ENCODE measurements around the gene SIRT2.
"Not testable (repeated sequence)": the region's sequence is repeated elsewhere in the genome, so short reads cannot be mapped to it uniquely, and the experiment has no call there.

DNA sequence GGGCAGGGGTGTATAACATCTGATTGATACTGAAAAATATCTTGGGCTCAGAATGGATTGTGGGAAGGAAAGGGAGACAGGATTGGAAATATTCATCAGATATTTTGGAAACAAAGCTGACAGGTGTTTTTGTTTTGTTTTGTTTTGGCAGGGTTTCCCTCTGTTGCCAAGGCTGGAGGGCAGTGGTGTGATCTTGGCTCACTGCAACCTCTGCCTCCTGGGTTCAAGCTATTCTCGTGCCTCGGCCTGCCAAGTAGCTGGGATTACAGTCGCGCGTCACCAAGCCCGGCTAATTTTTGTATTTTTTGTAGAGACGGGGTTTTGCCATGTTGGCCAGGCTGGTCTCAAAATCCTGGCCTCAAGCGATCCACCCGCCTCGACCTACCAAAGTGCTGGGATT lies 26.0 kb downstream of the SIRT2 start:
- TF ChIP-seq POLR2AphosphoS5 (IDR thresholded peaks at IDR 0.05; ENCODE audit: low read depth, low read length); POLR2A (IDR thresholded peaks at IDR 0.05; ENCODE audit: control extremely low read depth in 1 of 2, low read depth in 2 of 2, low read length in 2 of 2); CHD2 (IDR thresholded peaks at IDR 0.05; ENCODE audit: low read length): not testable (repeated sequence)
- TF ChIP-seq, protein P1, sequence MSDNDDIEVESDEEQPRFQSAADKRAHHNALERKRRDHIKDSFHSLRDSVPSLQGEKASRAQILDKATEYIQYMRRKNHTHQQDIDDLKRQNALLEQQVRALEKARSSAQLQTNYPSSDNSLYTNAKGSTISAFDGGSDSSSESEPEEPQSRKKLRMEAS (IDR thresholded peaks at IDR 0.05), result not testable (repeated sequence)

All from H1 (cell line).